GM19467 (cell line): ENCODE results near the gene VAV2.

Experiments used
- ATAC-seq: cut with Tn5 transposase; IDR thresholded peaks from one replicate; pipeline ENCODE4 v1.9.1; 2021; ENCODE audit warnings: mild to moderate bottlenecking, moderate library complexity; ENCODE audit not compliant: unreplicated experiment

Gene VAV2

DNA sequence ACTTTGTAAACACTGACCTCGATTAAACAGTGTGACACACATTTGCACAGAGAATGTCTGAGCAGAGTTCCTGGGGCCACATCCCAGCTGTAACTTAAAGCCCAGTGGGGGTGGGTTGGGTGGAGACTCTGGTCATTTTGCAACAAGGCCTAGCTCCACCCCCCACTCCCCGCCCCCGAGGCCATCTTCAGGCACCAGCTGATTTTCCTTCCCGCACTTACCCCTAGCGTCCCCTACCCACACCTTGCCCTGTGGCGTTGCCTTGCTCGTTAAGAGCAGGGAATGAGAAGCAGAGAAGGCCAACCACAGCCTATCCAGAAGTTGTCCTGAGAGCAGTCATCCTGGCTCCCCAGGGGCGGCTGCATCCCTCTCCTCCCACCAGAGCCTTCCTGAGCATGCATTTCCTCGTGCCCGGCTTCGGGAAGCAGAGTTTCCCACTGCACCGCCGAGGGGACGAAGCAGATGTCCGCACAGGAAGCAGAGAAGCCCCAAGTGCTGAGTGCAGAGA is 152.2 kb downstream of the VAV2 start:
- no peak for ATAC-seq

DNA sequence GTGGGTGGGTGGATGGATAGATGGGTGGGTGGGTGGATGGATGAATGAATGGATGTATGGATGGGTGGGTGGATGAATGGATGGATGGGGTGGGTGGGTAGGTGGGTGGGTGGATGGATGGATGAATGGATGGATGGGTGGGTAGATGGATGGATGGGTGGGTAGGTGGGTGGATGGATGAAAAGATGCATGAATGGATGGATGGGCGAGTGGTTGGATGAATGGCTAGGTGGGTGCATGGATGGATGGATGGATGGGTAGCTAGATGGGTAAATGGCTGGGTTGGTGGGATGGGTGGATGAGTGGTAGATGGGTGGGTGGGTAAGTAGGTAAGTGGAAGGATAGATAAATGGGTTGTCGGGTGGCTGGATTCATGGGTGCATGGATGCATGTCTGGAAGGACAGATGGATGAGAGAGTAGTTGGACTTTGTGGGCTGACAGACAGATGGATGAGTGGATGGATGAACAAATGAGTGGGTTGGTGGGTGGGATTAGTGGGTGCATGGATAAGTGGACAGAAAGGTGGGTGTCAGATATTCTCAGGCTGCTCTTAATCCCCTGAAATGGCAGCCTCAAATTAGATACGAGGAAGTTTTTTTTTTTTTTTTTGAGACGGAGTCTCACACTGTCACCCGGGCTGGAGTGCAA is 153.1 kb downstream of the VAV2 start:
- ATAC-seq = no peak

DNA sequence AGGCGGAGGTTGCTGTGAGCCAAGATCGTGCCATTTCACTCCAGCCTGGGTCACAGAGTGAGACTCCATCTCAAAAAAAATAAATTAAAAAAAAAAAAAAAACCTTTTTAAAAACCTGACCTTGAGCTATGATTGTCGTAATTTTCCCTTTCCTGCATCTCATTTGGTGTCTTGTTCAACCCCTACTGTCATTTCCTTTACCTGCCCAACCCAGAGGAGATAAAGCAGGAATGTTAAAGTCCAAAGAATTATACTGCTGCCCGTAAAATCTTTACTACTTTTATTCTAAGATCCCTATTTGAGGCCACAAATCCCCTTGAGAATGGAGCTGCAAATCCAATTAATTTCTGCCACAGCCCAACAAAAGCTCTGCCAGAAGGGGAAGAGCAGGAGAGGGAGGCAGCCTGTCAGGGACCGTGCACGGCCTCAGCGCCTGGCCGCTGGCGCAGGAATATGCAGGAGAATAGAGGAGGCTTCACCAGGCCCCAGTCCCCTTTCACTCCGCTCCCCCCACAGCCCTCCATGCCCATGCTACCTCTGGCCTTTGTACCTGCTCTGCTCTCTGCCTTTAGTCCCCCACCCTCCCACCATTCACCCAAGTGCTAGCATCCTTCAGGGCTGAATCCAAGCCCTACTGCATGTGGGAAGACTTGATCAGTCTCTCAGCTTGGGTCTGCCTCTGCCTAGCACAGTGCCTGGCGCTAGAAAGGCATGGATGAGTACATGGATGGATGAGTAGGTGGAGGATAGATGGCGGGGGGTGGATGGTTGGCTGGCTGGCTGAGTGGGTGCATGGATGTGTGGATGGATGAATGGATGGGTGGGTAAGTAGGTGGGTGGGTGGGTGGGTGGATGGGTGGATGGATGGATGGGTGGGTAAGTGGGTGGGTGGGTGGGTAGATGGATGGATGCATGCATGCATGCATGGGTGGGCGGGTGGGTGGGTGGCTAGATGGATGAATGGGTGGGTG is 154.2 kb downstream of the VAV2 start:
- ATAC-seq = no peak

GRCh38 chr9:133836818-133837217 is 155.3 kb downstream of the VAV2 start:
- no peak for ATAC-seq

- no peak for ATAC-seq
Measured at GRCh38 chr9:133836001-133836758, 155.9 kb downstream of the VAV2 start.

- ATAC-seq = no peak
Measured at GRCh38 chr9:133835262-133835901, 156.7 kb downstream of the VAV2 start.

- no peak for ATAC-seq
Measured at GRCh38 chr9:133834080-133834976, 157.8 kb downstream of the VAV2 start.

DNA sequence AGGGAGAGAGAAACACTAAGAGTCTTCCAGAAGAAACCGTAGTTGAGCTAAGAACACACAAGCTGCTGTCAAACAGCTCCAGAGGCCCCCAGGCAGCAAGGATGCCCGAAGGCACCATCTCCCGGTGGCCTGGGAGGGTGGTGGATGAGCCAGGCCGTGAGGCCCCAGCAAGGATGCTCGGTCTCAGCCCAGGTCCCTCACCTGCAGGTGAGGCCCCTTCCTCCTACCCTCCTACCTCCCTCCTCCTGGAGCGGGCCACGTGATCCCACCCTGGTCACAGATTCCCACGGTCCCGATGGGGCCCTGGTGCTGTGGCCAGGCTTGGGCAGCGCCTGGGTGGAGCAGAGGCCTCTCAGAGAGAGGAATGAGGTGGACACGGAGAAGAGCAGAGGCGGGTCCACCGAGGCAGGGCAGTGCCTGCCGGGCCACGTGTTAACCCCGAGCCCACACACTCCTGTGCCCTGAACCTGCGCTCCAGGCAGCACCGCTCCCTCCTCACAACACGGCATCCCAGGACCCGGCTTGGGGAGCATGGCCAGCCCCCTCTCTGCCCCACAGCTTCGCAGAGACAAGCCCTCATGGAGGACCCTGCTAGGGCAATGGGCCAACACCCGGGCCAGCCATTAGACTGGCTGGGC is 158.6 kb downstream of the VAV2 start:
- no peak for ATAC-seq

DNA sequence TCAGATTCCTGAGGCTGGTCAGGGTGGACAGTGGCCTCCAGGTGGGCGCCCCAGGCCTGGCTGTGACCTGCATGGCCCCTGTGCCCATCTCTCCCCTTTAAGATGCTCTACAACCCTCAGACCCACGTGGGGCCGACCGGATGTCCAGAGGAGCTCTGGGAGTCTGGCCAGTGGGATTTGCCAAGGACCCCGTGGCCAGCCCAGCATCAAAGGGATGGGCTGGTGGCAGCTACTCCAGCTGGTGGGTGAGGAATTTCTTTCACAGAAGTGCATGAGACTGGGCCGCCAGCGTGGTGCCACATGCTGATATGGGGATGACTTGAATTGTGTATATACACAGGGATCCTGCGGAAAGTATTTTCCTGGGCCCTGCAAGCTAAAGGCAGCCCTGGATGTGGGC is 159.2 kb downstream of the VAV2 start:
- ATAC-seq = no peak

- no peak for ATAC-seq
Measured at GRCh38 chr9:133830711-133831110, 161.4 kb downstream of the VAV2 start.

DNA sequence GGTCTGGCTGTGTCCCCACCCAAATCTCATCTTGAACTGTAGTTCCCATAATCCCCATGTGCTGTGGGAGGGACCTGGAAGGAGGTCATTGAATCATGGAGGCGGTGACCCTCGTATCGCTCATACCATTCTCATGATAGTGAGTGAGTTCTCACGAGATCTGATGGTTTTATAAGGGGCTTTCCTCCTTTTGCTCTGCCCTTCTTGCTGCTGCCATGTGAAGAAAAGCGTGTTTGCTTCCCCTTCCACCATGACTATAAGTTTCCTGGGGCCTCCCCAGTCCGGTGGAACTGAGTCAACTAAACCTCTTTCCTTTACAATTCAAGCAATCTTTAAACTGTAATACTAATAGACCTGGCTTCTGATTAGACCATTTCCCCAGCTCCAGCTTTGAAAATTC is 161.8 kb downstream of the VAV2 start:
- ATAC-seq = no peak

DNA sequence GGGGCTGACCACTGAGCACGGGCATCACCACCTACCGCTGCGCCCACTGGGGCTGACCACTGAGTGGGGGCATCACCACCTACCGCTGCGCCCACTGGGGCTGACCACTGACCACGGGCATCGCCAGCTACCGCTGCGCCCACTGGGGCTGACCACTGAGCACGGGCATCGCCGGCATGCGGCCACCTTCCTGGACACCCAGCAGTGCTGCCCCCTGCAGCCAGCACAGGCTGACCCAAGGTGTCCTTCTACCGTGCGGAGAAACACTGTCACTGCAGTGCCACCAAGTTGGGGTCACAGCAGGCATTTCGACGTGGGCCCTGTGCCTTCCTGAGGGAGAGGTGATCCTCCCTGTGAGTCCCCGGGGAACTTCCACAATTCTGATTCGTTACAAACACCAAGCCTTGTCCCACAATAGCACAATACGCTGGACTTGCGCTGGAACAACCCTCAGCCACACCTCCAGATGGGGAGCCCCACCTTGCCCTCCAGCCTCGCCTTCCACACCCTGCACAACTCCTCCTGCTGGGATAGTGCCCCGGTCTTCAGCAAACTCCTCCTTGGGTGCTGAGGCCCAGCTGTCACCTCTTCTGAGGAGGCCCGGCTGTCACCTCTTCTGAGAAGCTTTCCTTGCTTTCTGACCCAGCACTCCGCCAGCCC is 163.7 kb downstream of the VAV2 start:
- no peak for ATAC-seq

- ATAC-seq = no peak
Measured at GRCh38 chr9:133826289-133827085, 165.6 kb downstream of the VAV2 start.

- no peak for ATAC-seq
Measured at GRCh38 chr9:133825555-133826218, 166.4 kb downstream of the VAV2 start.

- no peak for ATAC-seq
Measured at GRCh38 chr9:133824802-133825186, 167.3 kb downstream of the VAV2 start.

- no peak for ATAC-seq
Measured at GRCh38 chr9:133824106-133824801, 167.9 kb downstream of the VAV2 start.
